WI38 (cell line): ENCODE data around the gene MGLL.
A peak's percentile ranks its signal among the peaks of the same experiment; 100 is the strongest.

Source experiments
- H3K4me3 ChIP-seq: 2 replicates; pipeline ENCODE4 v1.5.1; 2011; ENCODE audit warnings: low read depth, mild to moderate bottlenecking, control low read depth, low read length
- TF ChIP-seq, protein P1 (sequence below): IDR thresholded peaks from 2 replicates; pipeline ENCODE4 v1.5.1; 2012; ENCODE audit warnings: low read depth, mild to moderate bottlenecking, control low read depth, low read length

MGLL gene

DNA sequence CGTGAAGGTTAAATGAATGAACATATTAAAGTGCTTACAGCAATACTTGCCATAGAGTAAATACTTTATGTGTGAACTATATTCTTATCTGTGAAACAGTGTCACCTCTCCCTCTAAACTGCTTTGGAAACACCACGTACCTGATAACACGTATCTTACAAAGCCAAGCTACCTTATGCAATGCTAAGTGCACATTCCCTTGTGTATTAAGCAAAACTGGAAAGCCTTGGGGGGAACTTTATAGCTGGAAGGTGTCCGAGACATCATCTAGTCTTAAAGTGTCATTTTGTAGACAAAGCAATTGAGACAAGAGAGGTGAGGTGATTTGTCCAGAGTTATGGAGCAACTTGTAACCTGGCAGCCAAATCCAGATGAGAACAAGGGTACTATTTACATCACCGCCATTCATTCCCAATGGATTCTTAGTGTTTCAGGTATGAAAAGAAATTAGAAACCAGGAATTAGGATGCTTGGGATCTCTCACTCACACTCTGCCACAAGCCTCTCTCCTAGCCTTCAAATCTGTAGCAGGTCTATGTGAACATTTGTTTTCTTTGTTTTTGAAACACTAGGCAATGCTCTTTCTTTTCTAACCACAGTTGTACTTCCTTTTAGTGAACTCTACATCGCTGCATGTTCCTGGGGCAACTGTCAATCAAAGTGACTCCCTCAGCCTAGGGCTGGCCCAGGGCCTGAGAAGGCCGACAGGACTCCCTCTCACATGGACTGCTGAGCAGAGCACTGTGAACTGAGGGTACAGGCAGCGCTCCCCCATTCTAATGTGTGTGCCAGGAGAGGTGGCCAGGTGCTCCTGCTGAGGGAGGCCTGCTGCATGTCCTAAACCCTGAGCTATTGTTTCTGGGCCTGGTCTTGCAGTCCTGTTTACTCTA lies 13.9 kb upstream of the MGLL start:
- no peak overlapping the region for H3K4me3 ChIP-seq
- TF ChIP-seq, protein P1, sequence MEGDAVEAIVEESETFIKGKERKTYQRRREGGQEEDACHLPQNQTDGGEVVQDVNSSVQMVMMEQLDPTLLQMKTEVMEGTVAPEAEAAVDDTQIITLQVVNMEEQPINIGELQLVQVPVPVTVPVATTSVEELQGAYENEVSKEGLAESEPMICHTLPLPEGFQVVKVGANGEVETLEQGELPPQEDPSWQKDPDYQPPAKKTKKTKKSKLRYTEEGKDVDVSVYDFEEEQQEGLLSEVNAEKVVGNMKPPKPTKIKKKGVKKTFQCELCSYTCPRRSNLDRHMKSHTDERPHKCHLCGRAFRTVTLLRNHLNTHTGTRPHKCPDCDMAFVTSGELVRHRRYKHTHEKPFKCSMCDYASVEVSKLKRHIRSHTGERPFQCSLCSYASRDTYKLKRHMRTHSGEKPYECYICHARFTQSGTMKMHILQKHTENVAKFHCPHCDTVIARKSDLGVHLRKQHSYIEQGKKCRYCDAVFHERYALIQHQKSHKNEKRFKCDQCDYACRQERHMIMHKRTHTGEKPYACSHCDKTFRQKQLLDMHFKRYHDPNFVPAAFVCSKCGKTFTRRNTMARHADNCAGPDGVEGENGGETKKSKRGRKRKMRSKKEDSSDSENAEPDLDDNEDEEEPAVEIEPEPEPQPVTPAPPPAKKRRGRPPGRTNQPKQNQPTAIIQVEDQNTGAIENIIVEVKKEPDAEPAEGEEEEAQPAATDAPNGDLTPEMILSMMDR: no peak

DNA sequence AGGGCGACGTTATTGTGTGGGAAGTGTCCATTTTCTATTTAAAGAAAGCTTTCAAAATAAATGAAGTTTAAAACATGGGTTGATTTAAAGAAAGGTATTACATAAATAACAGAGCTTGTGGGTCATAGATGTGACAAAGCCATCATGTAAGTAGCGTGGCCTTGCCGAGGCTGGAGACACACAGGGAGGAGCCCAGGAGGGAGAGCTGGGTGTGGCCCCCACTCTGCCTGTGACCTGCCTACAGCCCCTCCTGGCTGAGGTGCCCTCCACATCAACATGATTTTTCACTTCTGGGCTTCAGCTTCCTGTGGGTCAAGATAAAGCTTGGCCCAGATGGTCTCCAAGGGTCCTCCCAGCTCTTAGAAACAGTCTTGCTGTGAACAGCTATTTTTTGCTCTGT lies 12.5 kb upstream of the MGLL start:
- TF ChIP-seq, protein P1: no peak
- H3K4me3 ChIP-seq: no peak overlapping the region

DNA sequence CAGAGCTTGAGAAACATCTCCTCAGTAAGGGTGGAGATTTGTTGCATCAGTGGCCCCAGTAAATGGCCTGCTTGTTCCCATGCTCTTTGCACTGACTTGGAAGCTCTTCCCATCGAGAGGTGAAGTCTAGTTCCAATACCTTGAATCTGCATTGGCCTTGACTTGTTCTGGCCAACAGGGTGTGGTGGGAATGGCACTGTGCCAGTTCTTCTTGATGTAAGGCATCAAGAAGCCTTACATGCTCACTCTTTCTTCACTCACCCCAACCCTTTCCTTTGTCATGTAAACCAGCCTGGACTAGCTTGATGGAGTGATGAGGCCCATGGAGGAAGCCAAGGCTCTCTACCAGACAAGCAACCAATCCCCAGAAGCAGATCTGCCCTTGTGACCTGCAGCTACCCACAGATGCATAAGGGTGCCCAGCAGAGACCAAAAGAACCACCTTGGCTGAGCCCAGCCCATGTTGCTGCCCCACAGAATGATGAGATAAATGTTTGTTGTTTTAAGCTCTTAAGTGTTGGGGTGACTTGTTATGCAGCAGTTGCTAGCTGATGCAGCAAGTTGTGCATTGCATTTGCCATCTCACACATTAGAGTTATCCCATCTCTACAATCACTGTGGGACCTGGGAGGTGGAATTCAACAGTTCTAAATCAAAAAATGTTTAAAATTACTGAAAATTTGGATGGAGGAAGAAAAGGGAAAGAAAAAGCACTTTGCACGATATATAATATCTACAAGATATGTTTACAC lies 11.1 kb upstream of the MGLL start:
- H3K4me3 ChIP-seq: no peak overlapping the region
- TF ChIP-seq, protein P1: no peak

DNA sequence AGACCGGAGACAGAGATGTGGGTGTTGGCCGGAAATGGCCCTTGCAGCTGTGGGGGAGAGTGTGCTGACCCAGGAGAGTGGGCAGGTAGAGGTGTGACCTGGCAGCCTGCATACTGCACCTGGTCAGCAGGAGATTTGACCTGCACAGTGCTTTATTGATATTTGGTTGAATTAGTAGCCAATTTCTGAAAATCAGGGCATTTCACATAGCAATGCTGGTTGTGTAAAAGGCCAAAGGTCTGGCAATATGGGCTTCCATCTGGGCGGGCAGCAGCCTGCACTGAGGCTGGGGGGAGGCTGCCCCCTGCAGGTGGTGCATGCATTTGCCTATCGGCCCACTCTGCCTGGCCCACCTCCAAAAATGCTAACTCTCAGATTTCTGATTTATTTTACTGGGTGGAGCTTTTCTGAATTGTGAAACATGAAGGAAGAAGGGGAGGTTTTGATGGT lies 9.4 kb upstream of the MGLL start:
- TF ChIP-seq, protein P1: peak; percentile 62
- H3K4me3 ChIP-seq: no peak overlapping the region

DNA sequence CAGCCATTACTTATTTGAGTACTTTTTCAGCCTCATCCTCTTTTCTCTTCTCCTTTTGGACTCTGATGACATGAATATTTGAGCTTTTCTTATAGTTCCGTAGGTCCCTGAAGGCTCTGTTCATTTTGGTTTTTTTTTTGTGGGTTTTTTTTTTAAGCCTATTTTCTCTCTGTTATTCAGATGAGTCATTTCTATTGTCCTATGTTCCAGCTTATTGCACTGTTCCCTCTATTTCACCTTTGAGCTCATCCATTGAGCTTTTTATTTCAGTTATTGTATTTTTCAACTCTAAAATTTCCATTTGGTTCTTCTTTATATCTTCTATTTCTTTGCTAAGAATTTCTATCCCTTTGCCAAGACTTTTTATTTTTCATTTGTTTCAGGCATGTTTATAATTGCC lies 7.2 kb upstream of the MGLL start:
- H3K4me3 ChIP-seq: no peak overlapping the region
- TF ChIP-seq, protein P1: no peak

DNA sequence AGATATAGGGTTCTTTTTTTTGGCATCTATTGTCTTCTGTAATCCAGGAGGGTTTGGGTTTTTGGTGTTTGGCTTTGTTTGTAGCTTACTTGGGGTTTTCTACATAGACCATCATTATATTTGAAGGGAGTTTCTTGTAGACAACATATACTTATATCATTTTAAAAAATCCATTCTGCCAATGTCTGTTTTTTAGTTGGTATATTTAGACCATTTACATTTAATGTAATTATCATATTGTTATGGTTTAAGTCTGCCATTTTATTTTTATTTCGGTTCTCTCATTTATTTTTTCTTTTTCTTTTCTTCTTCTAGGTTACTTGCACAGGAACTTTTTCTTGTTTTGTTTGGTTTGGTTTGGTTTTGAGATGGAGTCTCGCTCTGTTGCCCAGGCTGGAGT lies 5.5 kb upstream of the MGLL start:
- no peak overlapping the region for H3K4me3 ChIP-seq
- TF ChIP-seq, protein P1: no peak

DNA sequence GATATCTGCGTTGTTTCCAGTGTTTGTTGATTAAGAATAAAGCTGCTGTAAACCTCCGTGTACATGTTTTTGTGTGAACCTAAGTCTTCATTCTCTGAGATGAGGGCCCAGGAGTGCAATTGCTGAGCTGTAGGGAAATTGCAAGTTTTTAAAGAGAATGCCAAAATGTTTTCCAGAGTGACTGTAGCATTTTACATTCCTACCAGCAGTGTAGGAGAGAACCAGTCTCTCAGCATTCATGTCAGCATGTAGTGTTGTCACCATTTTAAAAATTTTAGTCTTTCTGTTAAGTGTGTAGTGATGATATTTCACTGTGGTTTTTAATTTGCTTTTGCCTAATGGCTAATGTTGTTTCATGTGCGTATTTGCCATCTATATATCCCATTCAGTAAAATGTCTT lies 3.4 kb upstream of the MGLL start:
- TF ChIP-seq, protein P1: no peak
- H3K4me3 ChIP-seq: no peak overlapping the region
